DMS53 treated with DMSO at 0.1 percent for 48 hours (cell line): Measurements from ENCODE around the gene TCF4.

ENCODE experiments used
- DNase-seq: peaks from one replicate; lab custom pipeline; 2025; ENCODE audit not compliant: unreplicated experiment; lab: John Stamatoyannopoulos, UW

TCF4 gene

DNA sequence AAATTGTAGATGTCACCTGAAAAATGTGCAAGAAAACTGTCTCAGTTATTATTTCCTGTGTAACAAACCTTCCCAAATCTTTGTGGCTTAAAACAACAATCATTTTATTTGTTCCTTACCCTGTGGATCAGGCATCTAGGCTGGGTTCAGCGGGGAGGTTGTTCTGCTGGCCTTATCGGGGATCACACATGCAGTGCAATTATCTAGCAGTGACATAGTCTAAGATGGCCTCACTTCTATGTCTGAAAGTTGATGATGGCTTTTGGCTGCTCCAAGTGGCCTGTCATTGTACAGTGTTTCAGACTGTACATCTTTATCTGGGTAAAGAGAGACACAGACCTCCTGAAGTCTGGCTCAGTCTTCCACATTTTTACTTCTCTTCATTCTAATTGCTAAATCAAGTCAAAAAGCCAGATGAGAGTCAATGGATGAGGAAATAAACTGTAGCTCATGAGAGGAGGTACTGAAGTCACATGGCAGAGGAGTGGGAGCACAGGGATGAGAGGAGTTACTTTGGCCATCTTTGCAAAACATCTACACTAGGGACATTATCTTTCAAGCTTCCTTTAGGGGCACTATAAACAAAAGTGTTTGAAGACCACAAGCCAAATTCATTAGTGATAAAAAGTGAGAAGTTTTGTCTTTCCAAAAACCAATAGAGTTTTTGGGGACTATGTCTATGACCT is 385.6 kb downstream of the TCF4 start:
- no peak for DNase-seq

- DNase-seq: no peak
Observed at GRCh38 chr18:55199291-55199963, 388.6 kb downstream of the TCF4 start.

DNA sequence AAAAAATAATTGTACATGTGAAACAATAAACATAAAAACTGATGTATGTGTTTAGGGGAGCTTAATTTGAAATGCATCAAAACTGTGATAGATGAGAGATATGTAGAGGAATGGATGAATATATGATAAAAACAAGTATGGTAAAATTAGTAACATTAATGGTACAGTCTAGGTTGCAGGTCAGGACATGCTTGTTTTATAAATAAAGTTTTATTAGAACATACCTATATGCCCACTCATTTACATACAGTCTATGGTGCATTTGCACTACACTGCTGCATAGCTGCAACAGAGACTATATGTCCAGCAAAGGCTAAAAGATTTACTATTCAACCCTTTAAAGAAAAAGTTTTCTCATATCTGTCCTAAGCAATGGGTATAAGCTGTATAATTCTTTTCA is 392.1 kb downstream of the TCF4 start:
- DNase-seq: no peak

GRCh38 chr18:55189972-55190371 is 398.0 kb downstream of the TCF4 start:
- no peak for DNase-seq

DNA sequence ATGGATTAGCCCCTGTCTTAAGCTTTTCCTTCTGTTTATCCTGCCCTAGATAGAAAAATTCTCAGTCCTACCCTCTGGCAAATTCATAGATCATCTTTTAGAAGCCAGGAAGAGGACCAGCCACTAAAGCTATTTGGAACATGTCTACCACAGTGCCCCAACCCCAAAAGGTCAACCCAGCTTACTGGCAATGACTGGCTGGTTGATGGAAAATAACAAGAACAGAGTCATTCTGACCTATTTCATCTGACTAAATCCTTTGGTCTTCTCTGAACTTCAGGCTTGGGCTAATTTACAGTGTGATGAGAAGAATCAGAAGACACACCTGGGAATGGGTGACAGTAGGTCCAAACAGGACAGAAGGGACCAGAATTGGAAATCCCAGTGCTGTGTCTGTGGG is 401.4 kb downstream of the TCF4 start:
- no peak for DNase-seq

DNA sequence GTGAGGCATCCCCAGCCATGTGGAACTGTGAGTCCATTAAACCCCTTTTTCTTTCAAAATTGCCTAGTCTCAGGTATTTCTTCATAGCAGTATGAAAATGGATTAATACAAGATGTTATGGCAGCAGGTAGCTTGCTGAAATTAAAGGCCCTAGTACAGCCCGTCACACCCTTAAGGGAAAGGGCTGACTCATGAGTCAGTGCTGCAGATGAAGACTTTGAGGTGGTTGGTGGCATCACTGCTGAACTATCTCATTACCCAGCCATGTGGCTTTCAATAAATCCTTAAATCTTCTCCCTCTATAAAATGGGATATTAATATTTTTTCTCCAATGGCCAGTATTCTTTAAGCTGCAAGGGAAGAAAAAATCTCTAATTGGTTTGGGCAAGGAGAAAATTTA is 402.6 kb downstream of the TCF4 start:
- DNase-seq: no peak

- no peak for DNase-seq
Observed at GRCh38 chr18:55179835-55180234, 408.2 kb downstream of the TCF4 start.

DNA sequence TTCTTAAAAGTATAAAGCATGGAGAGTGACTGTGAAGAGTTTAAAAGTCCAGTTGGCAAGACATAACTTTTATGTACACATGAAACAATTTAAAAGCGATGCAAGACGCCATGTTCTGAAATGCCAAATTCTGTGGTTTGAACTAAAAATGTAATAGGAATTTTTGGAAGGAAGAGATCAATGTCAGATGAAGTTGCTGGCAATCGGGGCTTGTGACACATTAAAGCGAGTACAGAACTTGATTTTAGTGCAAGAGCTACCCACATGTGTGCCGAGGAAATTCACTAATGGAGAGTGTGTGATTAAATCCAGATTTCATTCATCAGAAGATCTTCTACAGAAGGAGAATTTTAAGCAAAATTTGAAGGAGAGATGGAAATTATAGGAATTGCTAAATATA is 408.6 kb downstream of the TCF4 start:
- no peak for DNase-seq

DNA sequence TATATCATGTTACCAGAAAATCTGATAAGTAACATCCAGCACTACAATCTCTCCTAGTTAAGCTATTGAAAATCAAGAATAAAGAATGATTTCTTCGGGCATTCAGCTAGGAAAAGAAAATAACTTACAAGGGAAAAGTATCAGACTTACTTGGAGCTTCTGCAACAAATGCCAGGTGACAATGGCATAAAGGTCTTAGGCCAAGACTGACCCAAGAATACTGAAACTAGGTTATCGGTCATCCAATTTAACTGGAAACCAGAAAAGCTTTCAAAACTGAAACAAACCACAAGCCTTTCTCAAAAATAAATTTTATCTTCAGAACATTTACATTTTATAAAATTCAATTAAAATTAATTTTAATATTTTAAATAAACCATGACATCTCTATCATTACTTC is 414.7 kb downstream of the TCF4 start:
- no peak for DNase-seq
